M059J (cell line): Measurements from ENCODE around the gene PSMG1. TPM values are rescaled to one million over a fixed set of nuclear protein-coding genes. Genes with fewer than 3 reads are reported as not detected.

Experiments
- total RNA-seq: library from RNA; depleted of rRNA; stranded (reverse); fragments of >200 nt; shearing (Covaris generic); gene quantifications from 2 replicates; pipeline ENCODE4 v1.2.3, GENCODE V29; 2014; rRNA removed

The PSMG1 gene
- total RNA-seq, 1 experiment from 2014 or later = 176 TPM

Other genes starting within 250 kb of the PSMG1 start
- 27.8 and 39.5 TPM in 2 replicates for gene BRWD1, start 130.2 kb upstream of the PSMG1 start, total RNA-seq
- 501 and 579 TPM in 2 replicates for gene HMGN1, start 165.6 kb upstream of the PSMG1 start, total RNA-seq